GM19239 (cell line): ENCODE measurements around the gene IRS1.

Experiments used
- DNase-seq: peaks from one replicate; pipeline ENCODE4 v3.0.0; 2011; ENCODE audit warnings: low spot score; ENCODE audit not compliant: insufficient read length
- FAIRE-seq: peaks from 2 replicates; lab custom pipeline; 2011; peaks lifted over from hg19 to GRCh38; lab: Jason Lieb, UNC

IRS1 gene

DNA sequence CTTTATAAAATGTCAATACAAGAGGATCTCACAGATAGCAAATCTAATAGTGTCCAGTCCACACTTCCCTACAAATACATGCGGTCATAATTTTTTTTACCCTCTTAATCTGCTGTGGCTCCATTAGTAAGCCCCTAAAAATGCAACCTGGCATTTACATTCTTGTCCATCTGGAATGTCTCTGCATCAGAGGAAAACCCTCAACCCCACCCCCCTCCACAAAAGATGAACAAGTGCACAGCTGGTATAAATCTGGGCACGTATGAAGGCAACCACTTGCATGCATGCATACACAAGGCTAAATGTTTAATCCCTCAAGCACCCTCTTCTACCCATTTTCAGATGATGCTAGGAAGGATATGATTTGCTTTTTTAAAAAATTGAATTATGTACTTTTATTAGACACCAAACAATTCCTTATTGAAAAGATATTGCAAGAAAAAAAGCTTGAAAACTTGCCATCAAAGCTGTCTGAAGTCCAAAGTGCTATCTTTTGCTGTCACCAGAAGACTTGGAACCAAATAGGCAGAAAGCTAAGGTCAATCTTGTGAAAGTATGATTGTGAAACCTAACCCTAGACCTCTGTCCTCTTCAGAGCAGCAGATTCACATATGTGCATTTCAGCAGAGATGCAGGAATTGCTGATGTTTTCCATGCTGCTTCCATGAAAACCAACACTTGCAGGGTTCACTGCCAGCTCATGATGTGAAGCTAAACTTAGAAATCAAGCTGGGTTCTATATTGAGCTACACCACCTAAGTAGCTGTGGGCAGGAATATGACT lies 39.0 kb downstream of the IRS1 start:
- no peak for FAIRE-seq

DNA sequence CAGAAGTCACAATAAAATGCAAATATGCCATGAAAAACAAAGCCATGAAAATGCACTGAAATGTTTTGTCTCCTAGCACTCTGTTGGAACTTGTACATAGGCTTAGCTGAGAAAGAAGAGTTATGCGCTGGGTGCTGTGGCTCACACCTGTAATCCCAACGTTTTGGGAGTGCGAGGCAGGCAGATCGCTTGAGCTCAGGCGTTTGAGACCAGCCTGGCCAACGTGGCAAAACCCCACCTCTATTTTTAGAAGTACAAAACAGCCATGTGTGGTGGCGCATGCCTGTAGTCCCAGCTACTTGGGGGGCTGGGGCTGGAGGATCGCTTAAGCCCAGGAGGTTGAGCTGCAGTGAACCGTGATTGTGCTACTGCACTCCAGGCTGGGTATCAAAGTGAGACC lies 39.9 kb downstream of the IRS1 start:
- FAIRE-seq = no peak
- DNase-seq = no peak

More for the DNA sequence above, 39.0 kb downstream of the IRS1 start:
- DNase-seq = no peak

DNA sequence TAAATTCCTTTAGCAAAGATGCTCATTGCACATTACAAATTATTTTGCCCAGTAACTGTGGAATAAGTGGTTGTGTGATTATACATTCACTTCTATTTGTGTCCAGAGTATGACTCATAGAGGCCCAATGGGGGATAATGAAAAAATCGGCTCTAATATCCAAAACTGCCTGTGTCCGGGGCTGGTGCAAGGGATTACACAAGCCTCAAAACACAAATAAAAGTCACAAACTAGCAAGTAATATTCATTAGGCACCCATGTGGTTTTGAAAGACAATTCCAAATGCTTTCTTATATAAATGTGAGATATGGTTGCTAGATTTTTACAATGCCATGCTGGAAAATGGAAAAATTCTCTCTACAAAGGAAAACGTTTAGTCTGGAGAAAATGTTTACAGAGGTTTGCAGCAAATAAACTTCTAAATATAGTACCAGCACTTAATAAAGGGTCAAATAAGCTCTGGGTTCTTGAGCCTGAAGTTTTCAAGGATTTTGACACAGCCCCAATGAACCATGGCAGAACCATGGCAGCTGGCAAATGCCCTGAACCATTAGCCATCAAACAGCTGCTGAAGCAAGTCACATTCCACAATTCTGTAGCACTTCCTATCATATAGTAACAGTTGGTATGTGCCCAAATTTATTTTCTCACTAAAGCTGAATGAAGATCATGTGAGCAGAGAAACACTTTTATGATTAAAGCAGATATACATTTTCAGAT lies 40.5 kb downstream of the IRS1 start:
- FAIRE-seq = no peak

DNA sequence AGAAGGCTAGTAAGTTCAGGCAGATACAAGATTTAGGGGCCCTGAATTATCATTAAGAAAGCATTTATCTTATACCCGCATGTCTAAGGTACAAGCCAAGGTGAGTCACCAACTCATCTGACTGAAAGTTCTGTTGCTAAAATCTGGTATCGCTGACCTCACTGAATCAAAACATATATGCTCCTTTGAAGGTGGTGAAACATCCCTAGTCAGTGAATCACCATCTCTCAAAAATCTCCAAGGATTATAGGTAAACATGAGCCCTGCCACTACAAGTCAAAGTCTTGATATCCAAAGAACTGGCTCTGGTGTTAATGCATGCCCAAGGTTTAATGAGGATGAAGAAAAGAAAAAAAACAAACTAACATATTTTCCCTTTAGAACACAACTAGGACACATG lies 43.5 kb downstream of the IRS1 start:
- DNase-seq (no peak), FAIRE-seq (no peak)

More for the DNA sequence above, 40.5 kb downstream of the IRS1 start:
- DNase-seq = no peak

DNA sequence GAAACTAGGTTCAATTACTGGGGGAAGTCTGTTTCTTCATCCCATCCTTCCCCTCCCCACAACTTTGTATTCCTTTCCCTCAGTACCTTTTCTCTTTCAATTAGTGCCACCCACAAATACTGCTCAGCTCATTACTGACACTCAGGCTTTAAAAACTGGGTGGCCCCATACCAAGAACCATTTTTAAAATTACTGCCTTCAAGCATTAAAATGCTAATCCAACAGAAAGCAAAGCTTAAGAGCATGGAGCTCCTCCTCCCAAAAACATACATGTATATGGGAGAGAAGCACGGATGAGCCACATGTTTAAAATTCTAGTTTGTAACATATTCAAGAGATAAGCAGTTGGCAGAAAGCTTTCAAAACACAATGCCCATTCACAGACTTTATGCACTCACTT lies 44.0 kb downstream of the IRS1 start:
- FAIRE-seq (no peak), DNase-seq (no peak)

DNA sequence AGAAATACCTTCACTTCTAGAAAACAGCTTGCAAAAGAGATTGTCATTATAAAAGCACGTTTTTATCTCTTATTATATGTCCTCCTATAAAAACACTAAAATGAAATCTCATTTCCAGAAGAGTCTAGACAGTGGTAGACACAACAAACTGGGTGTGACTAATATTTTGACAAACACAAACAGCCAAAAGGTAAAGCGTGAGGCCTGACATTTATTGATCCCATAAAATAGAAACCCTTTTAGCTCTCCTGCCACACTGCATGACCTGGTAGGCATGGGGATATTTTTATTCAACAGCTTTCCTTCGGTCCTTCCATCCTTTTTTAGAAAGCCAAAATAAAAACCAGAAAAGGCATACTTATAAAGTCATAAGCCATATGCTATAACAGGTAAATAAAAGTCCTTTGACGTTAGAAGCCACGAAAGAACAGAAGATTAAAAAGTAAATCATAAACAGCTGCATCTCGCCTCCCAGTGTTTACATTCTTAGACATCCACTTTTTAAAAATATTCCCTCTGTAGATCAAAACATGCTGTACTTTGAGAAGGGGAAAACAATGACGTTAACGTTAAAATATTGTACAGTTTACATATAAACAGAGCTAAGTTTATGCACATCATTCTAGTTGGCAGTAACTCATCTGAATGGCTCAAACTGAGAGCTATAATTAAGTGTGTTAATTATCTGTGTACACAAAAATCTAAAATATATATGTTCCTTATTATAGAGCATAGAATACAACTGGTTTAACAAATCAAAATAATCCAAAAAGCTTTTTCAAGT lies 44.6 kb downstream of the IRS1 start:
- DNase-seq (no peak), FAIRE-seq (no peak)

DNA sequence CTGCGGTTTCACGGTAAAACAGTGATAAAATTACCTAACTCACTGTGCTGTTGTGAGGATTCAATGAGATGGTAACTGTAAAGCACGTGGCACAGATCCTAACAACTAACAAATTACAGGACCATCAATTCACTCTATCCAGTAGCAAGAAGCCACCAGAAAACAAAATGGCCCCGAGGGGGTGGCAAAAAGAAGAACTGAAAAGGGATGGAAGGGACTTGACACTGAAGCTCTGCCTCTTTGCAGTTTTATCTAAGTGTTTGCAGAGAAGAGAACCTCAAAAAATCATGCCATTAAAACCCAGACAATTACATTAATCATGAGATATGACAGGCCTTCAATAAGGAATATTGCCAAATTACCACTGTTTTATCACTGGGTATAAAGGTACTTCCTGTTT lies 46.7 kb downstream of the IRS1 start:
- DNase-seq (no peak), FAIRE-seq (no peak)

DNA sequence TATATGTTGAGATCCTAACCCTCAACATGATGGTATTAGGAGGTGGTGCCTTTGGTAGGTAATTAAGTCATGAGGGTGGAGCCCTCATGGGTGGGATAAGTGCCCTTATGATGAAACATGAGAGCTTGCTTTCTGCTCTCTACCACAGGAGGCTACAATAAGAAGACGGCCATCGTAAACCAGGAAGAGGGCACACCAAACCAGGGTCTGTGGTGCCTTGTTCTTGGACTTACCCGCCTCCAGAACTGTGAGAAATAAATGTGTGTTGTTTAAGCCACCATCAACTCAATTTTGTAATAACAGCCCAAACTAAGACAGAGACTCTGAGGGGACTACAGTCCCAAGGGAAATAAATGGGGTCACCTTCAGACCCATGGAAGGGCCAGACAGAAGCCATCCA lies 52.3 kb downstream of the IRS1 start:
- FAIRE-seq (no peak), DNase-seq (no peak)

DNA sequence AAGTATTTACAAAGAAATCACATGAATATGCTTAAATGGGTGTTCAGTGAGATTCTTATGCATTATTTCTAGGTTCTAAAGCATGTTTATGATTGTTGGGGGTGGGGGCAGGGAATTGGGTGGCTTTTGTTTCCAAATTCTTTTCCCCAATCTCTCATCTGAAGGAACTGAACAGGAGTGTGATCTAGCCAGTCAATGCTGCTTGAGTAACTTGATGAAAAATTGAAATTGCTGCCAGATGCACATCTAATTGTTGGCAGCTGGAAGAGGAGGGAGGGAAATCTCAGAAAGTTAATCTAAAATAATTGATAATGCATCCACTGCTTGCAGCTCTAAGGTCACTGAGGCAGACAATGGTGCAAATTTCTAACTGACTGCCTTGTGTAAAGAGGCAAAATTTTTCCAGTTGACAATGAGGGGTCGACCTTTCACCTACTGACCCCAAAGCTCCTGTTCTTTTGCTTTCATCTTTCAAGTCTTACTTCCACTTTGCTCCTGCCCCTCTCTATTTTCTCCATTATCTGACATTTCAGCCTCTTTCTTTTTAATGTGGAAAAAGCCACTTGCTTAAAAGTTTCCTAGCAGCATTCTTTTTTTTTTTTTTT lies 53.3 kb downstream of the IRS1 start:
- FAIRE-seq (no peak), DNase-seq (no peak)

DNA sequence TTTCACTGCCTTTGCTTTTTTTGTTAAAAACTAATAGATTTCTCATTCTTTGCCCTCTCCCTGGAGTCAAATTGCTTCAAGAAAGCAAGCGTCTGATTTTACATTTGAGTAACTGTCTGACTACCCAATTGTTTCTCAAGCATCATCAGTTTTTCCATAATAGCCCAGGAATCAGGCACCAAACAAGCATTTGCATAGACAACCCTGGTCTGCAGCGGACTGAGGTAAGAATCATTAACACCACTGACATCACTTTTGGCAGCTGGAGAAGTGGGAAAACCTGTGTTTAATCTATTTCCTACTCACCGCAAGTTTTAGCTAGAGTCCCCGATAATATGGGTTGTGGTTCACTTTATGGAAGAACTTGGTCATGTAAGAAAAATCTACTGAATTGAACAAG lies 55.7 kb downstream of the IRS1 start:
- FAIRE-seq = no peak

DNA sequence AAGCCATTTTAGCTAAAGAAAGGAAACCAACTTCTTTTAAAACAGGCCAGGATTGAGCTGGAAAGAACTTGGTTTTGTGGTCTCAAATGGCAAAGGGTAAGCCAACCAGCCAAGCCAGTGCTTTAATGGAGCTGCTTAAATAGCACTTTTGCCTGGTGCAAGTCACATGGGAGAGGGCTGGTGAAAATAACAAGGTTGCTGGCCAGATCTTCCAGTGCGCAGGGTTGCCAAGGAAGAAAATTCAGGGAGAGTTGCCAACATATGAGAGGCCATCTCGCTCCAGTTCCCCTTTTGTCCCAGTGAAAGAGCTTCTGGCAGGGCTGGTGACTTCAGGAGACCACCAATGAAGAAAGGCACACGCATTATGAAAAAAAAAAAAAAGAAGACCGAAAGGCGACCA lies 57.3 kb downstream of the IRS1 start:
- FAIRE-seq = no peak
- DNase-seq = no peak

More for the DNA sequence above, 55.7 kb downstream of the IRS1 start:
- DNase-seq = no peak

DNA sequence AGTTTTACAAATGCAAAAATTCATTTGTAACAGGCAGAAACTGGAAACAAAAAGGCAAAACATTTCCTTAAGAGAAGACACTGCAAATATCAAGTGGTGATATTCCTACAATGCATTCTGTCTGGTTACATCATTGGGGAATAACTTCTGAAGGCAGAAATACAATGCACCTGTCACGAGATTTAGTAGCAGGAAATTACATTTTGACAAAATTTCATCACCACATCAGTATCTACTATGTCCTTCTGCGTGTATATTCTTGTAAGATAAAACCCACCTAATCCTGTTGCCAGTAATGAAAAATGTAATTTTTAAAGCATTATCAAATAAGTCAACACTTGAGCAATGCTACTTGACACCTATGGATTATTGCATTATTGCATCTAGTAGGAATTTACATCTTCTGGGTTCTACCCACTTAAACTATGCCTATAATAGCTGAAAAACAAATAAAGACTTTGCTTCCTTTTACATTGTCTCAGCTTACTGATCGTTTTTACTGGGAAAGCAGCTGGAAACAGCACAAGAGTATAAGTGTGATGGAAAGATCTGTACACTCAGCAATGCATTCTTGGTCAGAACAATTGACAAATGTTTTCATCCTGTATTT lies 59.5 kb downstream of the IRS1 start:
- FAIRE-seq (no peak), DNase-seq (no peak)

DNA sequence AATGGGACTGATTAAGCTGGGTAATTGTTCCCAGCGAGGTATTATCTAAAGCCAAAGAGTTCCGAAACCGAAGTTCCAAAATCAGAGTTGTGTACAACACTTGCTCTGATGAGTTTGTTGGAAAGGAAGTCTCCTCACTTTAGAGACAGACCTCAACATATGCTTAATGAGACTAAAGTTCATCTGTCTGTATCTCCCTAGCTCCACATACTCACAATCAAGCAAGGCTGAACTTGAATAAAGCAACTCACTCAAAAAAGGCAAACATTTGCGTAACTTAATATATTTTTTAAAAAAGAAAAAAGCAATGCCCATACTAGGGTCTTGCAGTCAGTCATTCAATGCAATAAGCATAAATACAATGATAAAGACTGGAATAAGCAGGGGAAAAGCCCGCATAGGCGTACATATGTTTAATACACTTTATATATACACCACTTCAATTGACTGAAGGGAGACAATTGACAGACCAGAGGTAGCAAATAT lies 60.0 kb downstream of the IRS1 start:
- FAIRE-seq (no peak), DNase-seq (no peak)

DNA sequence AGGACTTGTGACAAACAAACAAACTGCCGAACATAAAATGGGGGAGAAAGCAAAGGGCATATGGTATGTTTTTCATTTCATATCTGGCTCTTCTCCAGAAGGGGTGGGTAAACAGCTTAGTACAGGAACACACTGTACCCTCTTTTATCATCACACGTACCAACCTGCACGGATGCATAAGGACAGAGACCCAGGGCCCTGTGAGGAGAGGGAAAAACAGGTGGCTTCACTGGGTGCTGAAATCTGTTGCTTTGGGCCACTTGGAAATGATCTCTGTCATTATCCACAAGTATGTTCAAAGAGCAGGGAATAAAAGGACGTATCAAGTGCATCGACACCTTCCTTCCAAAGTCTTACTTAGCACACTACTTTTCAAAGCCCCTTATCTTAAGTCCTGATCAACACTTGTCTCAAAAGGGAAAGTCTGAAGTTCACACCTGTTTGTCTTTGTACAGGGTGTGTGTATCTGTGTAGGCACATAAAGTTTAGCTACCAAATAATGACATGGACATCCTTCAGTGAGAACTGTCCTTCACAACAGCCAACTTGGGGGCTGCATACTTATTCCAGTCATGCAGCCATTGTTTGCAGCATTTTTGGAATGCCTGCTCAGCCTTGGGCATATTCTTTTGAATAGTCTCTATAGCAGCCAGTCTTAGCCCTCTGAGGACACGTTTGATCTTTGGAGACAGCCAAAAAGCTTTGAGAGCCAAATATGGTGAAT lies 60.6 kb downstream of the IRS1 start:
- DNase-seq = no peak
- no peak for FAIRE-seq

DNA sequence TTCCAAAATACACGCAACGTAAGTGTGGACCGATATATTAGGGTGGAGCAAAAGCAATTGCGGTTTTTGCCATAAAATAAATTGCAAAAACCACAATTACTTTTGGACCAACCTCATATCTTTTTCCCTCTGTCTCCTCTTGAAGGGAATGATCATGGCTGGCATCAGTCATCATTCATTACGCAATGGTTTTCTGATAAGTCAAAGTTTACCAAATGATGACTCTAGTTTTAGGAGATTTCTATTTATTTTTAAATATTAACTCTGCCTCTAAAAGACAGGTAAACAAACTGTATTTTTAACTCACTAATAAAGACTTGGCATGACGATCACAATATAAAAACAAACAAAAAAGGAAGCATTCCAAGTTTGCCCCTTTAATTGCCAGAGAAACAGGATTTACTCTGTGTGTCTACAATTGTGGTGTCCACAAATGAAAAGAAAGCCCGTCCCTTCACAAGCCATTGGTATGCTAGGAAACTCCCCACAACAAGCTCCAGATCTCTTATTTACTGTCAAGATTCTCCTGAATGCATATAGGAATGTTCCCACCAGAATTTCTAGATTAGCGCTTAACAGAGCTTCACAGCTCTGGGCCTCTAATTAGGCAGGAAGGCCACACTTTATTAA lies 61.3 kb downstream of the IRS1 start:
- DNase-seq = no peak
- FAIRE-seq = no peak

DNA sequence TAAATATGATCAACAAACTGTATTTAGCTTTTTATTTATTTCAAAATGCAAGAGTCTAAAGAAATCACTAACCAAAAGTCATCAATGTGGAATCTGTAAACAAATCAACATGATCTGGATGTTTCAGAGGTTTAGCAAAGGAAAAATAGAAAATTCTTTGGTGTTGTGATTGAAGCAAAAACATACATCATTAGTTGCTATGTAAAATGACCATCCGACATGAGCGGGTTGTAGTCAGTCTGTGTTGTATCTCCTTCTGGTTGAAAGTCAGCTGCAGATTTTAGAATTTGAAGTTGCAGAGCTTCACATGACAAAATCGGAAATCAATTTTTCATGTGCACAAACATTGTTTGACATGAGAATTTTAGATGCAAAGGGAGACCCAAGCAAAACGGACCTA lies 63.2 kb downstream of the IRS1 start:
- FAIRE-seq (no peak), DNase-seq (no peak)

DNA sequence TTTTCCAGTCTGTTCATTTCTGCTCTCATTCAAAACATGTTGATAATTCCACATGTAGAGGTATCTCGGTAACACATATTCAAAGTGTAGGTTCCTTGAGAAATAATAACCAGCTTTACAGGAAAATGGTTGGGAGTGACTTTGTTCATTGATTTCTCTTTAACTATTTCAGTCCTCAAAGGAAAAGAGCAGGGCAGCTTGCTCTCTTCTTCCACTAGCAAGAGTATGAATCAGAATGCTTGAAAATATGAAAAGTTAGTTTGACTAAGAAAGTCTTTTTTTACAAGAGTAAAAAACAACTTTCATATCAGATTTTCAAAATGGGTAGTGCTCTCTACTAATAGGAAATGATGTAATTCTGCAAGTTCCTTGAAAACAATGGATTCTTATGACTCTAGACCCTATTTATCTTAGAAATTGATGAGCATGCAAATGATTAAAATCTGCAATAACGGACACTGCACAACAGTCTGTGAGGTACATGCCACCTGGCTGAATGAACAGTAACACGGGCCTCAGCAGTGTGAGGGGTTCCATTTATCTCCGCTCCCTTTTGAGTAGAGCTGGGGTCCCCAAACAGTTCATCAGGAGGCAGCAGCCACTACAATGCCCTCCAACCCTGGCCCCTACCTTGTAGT lies 65.6 kb downstream of the IRS1 start:
- no peak for DNase-seq
- FAIRE-seq = no peak

DNA sequence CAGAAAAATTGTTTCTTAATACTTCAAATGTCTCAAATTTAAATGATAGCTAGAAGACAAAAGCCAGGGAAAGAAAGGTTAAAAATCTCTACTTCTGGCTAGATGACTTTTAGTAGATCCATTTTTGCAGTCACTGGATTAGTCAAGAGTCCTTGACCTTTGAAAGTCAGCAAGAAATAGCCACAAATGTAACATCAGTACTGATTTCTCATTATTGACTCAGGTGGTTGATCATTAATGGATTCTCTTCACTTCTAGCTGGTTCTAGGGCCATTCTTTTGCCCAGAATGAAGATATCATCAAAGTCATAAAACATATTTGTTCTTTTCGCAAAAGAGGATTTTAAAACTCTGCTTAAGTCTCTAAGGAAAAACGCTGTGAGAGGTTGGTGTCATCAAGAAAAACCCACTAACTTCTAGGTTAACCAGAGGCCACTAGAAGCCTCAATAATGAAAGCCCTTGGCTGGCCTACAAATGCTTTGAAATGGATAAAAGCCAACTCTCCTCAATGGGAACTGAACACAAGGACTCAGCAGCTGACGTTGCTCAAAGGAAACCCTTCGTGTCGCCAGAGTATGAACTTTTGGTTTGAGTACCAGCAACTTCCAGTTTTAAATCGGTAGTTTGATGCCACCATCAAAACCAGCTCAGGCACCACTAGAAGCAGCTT lies 66.3 kb downstream of the IRS1 start:
- DNase-seq (no peak), FAIRE-seq (no peak)
